HepG2 (cell line): ENCODE results near the gene ULBP2. TPM values are rescaled to one million over a fixed set of nuclear protein-coding genes. Genes with fewer than 3 reads are reported as not detected.

Experiments
- ATAC-seq: fragments of 200-7000 bp; cut with Tn5 transposase; 3 replicates; pipeline ENCODE4 v1.9.1; 2020; ENCODE audit warnings: mild to moderate bottlenecking, moderate library complexity
- BruUV-seq: library from RNA; stranded (reverse); fragments of 400-500 nt; replicated peaks from 2 replicates; lab custom pipeline; 2021; lab: Mats Ljungman, UMichigan
- CTCF ChIA-PET: fragments of 300-600 bp; formaldehyde crosslinking; extraction: SDS; loops from one replicate; lab custom pipeline; 2021; ENCODE audit warnings: low total read pairs, inconsistent platforms, low intra/inter-chr PET ratio; lab: Yijun Ruan, JAX
- POLR2A ChIA-PET: fragments of 350-600 bp; sonication (Branson Sonifier 250); formaldehyde crosslinking; loops from one replicate; lab custom pipeline; 2020; ENCODE audit warnings: antibody characterized with exemption, inconsistent platforms; lab: Yijun Ruan, JAX
- DNase-seq: peaks from one replicate; pipeline ENCODE4 v3.0.0-alpha.2; 2015; ENCODE audit warnings: low spot score
- FAIRE-seq: peaks from 3 replicates; lab custom pipeline; 2011; peaks lifted over from hg19 to GRCh38; lab: Jason Lieb, UNC
- H2AFZ ChIP-seq: one replicate; pipeline ENCODE4 v1.6.1; 2011; ENCODE audit warnings: low read length, inconsistent platforms
- H3K27ac ChIP-seq: fragments of 300-600 bp; 3 replicates; pipeline ENCODE4 v1.8.0; 2011; ENCODE audit warnings: mixed run types, mild to moderate bottlenecking, mixed read lengths, low read length, inconsistent platforms; ENCODE audit not compliant: insufficient read depth; ENCODE audit errors: extremely low read length
- H3K27me3 ChIP-seq, 2 experiments: fragments of 200-600 bp in 1 of 2; 2 replicates in 1 of 2; 3 replicates in 1 of 2; pipeline versions ENCODE4 v1.6.0 to v1.8.0; 2011; ENCODE audit warnings: low read length in 2 of 2, mild to moderate bottlenecking in 2 of 2, moderate library complexity in 2 of 2, inconsistent platforms in 1 of 2; ENCODE audit not compliant: insufficient read depth in 2 of 2, control insufficient read depth in 1 of 2
- H3K36me3 ChIP-seq, 2 experiments: fragments of 200-600 bp in 1 of 2; replicated peaks in 1 of 2; 2 replicates in 1 of 2; 3 replicates in 1 of 2; pipeline versions ENCODE4 v1.5.1 to v1.8.0; 2011; ENCODE audit warnings: low read length in 2 of 2, inconsistent platforms in 1 of 2; ENCODE audit not compliant: insufficient read depth in 2 of 2, control insufficient read depth in 1 of 2
- H3K4me1 ChIP-seq: 2 replicates; pipeline ENCODE4 v1.5.1; 2012; ENCODE audit warnings: low read length, inconsistent platforms; ENCODE audit not compliant: insufficient read depth
- H3K4me2 ChIP-seq: 2 replicates; pipeline ENCODE4 v1.6.0; 2011; ENCODE audit warnings: low read depth, low read length, inconsistent platforms
- H3K4me3 ChIP-seq, 3 experiments: fragments of 200-600 bp in 1 of 3; sonication (generic), shearing (Covaris generic) in 1 of 3; replicated peaks in 1 of 3; 2 replicates each; pipeline ENCODE4 v1.5.1; 2011 to 2016; ENCODE audit warnings: low read length in 3 of 3, inconsistent platforms in 2 of 3, low read depth in 2 of 3, mild to moderate bottlenecking in 2 of 3, control low read depth in 1 of 3, mixed read lengths in 1 of 3; ENCODE audit not compliant: insufficient read depth in 1 of 3
- H3K79me2 ChIP-seq: one replicate; pipeline ENCODE4 v1.6.1; 2011; ENCODE audit warnings: low read length, inconsistent platforms; ENCODE audit not compliant: insufficient read depth
- H3K9ac ChIP-seq: 2 replicates; pipeline ENCODE4 v1.6.0; 2011; ENCODE audit warnings: mild to moderate bottlenecking, low read depth, low read length, inconsistent platforms; ENCODE audit not compliant: insufficient read depth
- H3K9me3 ChIP-seq: 2 replicates; pipeline ENCODE4 v1.5.1; 2012; ENCODE audit warnings: mild to moderate bottlenecking, low read length
- H4K20me1 ChIP-seq: 2 replicates; pipeline ENCODE4 v1.6.0; 2011; ENCODE audit warnings: inconsistent platforms, mild to moderate bottlenecking, low read length, moderate library complexity; ENCODE audit not compliant: insufficient read depth
- CEBPG ChIP-seq: IDR thresholded peaks from 2 replicates; pipeline ENCODE4 v1.6.1; 2016
- CREB1 ChIP-seq, 2 experiments: fragments of 450-650 bp in 1 of 2; IDR thresholded peaks; 2 replicates each; pipeline ENCODE4 v1.6.1; 2016 to 2017; ENCODE audit warnings: control low read depth in 1 of 2, mild to moderate bottlenecking in 1 of 2, missing compliant biosample characterization in 1 of 2, missing genetic modification characterization in 1 of 2
- LRRFIP1 ChIP-seq: sonication (generic); formaldehyde crosslinking; conservative IDR thresholded peaks from 2 replicates; pipeline ENCODE4 v1.4.0; 2020; ENCODE audit warnings: missing genetic modification reagents
- RAD51 ChIP-seq: fragments of 450-650 bp; IDR thresholded peaks from 2 replicates; pipeline ENCODE4 v1.6.1; 2016; ENCODE audit warnings: borderline replicate concordance
- SETDB1 ChIP-seq: sonication (generic); formaldehyde crosslinking; IDR thresholded peaks from 2 replicates; pipeline ENCODE4 v1.5.1; 2020; ENCODE audit warnings: missing genetic modification reagents, mild to moderate bottlenecking, borderline replicate concordance
- SIN3B ChIP-seq: fragments of 150-350 bp; IDR thresholded peaks from 2 replicates; pipeline ENCODE4 v1.6.1; 2014; ENCODE audit warnings: low read length
- SRSF4 ChIP-seq: fragments of 200-400 bp; formaldehyde crosslinking; IDR thresholded peaks from one replicate; pipeline ENCODE4 v1.6.1; 2018; ENCODE audit warnings: mild to moderate bottlenecking, low read depth, low read length, moderate library complexity; ENCODE audit not compliant: poor library complexity, severe bottlenecking
- ZEB1 ChIP-seq: IDR thresholded peaks from 2 replicates; pipeline ENCODE4 v1.6.1; 2012; ENCODE audit warnings: mild to moderate bottlenecking, low read depth, inconsistent platforms; ENCODE audit not compliant: insufficient replicate concordance
- ZNF253 ChIP-seq: sonication (generic); formaldehyde crosslinking; IDR thresholded peaks from 2 replicates; pipeline ENCODE4 v1.8.0; 2022; ENCODE audit warnings: mild to moderate bottlenecking, missing genetic modification reagents, borderline replicate concordance
- ZNF577 ChIP-seq: sonication (generic); formaldehyde crosslinking; IDR thresholded peaks from 2 replicates; pipeline ENCODE4 v1.4.0; 2020; ENCODE audit warnings: mild to moderate bottlenecking, low read depth, missing genetic modification reagents, borderline replicate concordance
- ZNF652 ChIP-seq: IDR thresholded peaks from 2 replicates; pipeline ENCODE4 v1.6.1; 2016; ENCODE audit warnings: low read depth, borderline replicate concordance
- WGBS: methylation state at CpG from one replicate; pipeline ENCODE4 v1.1.6; 2017; ENCODE audit warnings: low lambda C conversion rate; 5-methylcytosine and 5-hydroxymethylcytosine counted together
- in situ Hi-C: cut with HindIII; loops from 2 replicates; pipeline ENCODE4 v1.10.0; 2017; ENCODE audit warnings: low pct_unique_long_range_greater_than_20kb; ENCODE audit not compliant: extremely low pct_ligation_motif_present
- intact Hi-C: fragments of 100-400 bp; cut with micrococcal nuclease; formaldehyde crosslinking; loops from one replicate; pipeline ENCODE4 v1.10.0; 2022; ENCODE audit not compliant: unreplicated experiment
- polyA plus RNA-seq, 8 experiments: library from polyadenylated mRNA; depleted of rRNA in 3 of 8; stranded (reverse) in 7 of 8; unstranded in 1 of 8; fragments of >200 nt; fragmentation: Illumina TruSeq in 4 of 8; extraction: Trizol in 4 of 8; gene quantifications; 2 replicates each; pipeline versions ENCODE4 v1.2.1 to v1.2.3, GENCODE V29; 2011 to 2016; ENCODE audit warnings: low read depth in 4 of 8, missing spikeins in 1 of 8, mixed read lengths in 1 of 8; ENCODE audit not compliant: insufficient read depth in 1 of 8
- total RNA-seq, 5 experiments: library from RNA; depleted of rRNA; stranded (reverse); fragments of >200 nt; fragmentation: Illumina TruSeq; extraction: Trizol; gene quantifications; 2 replicates each; pipeline ENCODE4 v1.2.3, GENCODE V29; 2016; ENCODE audit warnings: low read depth in 1 of 5
- TF ChIP-seq, protein P1 (sequence below): sonication (generic); formaldehyde crosslinking; IDR thresholded peaks from 2 replicates; pipeline ENCODE4 v1.8.1; 2023; ENCODE audit warnings: mild to moderate bottlenecking, moderate library complexity, missing genetic modification reagents
- TF ChIP-seq, protein P2 (sequence below): sonication (generic); formaldehyde crosslinking; IDR thresholded peaks from 2 replicates; pipeline ENCODE4 v1.4.0; 2020; ENCODE audit warnings: mild to moderate bottlenecking, missing genetic modification reagents

Gene ULBP2
- total and polyA plus RNA-seq, 2 of the 13 experiments (the other 11 are each of a cell fraction or from before 2014, with no cell fraction given): not detected

- H3K9ac ChIP-seq: no peak overlapping the region
- H3K4me3 ChIP-seq: no peak overlapping the region
- POLR2A ChIA-PET: no interaction called here
- CTCF ChIA-PET: no interaction called here
- WGBS: 62% methylated on average over 23 of the region's 23 CpGs
- peaks cover 12% of the 10 kb centered on the region for H3K9me3 ChIP-seq
- H3K27me3 ChIP-seq: peaks cover 5 to 27% of the 10 kb centered on the region in 2 experiments; a peak in 2 of 5 replicates
- H3K27ac ChIP-seq: no peak overlapping the region
- H3K36me3 ChIP-seq: no peaks in the 10 kb centered on the region
- in situ Hi-C loops (no loop called here), intact Hi-C loops (no loop called here)
- TF ChIP-seq ZNF253 (CRISPR knock-in tag) (no peak), CREB1 (IDR thresholded peaks at IDR 0.05) (no peak), CREB1 (CRISPR knock-in tag; IDR thresholded peaks at IDR 0.05) (no peak), ZNF652 (CRISPR knock-in tag) (no peak), SRSF4 (no peak), ZNF577 (CRISPR knock-in tag) (no peak), SIN3B (no peak), ZEB1 (no peak), CEBPG (CRISPR knock-in tag) (no peak), RAD51 (no peak), LRRFIP1 (CRISPR knock-in tag) (no peak), SETDB1 (CRISPR knock-in tag) (no peak)
- TF ChIP-seq, protein P1, sequence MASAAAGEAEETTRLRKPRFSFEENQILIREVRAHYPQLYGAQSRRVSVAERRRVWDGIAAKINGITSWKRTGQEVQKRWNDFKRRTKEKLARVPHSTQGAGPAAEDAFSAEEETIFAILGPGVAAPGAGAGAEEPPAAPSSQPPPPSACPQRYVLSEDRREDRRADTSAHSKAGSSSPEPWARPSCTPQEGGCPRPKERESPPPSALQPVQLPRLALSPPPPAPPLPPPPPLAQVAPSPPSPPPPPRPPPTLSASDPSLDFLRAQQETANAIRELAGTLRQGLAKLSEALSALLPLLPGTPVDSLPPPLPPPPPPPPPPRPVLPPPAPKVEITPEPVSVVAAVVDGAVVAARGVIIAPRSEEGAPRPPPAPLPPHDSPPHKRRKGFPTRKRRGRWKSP (CRISPR knock-in tag): no peak
- TF ChIP-seq, protein P2, sequence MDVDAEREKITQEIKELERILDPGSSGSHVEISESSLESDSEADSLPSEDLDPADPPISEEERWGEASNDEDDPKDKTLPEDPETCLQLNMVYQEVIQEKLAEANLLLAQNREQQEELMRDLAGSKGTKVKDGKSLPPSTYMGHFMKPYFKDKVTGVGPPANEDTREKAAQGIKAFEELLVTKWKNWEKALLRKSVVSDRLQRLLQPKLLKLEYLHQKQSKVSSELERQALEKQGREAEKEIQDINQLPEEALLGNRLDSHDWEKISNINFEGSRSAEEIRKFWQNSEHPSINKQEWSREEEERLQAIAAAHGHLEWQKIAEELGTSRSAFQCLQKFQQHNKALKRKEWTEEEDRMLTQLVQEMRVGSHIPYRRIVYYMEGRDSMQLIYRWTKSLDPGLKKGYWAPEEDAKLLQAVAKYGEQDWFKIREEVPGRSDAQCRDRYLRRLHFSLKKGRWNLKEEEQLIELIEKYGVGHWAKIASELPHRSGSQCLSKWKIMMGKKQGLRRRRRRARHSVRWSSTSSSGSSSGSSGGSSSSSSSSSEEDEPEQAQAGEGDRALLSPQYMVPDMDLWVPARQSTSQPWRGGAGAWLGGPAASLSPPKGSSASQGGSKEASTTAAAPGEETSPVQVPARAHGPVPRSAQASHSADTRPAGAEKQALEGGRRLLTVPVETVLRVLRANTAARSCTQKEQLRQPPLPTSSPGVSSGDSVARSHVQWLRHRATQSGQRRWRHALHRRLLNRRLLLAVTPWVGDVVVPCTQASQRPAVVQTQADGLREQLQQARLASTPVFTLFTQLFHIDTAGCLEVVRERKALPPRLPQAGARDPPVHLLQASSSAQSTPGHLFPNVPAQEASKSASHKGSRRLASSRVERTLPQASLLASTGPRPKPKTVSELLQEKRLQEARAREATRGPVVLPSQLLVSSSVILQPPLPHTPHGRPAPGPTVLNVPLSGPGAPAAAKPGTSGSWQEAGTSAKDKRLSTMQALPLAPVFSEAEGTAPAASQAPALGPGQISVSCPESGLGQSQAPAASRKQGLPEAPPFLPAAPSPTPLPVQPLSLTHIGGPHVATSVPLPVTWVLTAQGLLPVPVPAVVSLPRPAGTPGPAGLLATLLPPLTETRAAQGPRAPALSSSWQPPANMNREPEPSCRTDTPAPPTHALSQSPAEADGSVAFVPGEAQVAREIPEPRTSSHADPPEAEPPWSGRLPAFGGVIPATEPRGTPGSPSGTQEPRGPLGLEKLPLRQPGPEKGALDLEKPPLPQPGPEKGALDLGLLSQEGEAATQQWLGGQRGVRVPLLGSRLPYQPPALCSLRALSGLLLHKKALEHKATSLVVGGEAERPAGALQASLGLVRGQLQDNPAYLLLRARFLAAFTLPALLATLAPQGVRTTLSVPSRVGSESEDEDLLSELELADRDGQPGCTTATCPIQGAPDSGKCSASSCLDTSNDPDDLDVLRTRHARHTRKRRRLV (CRISPR knock-in tag): no peak
- TF ChIP-seq, all 625 proteins: peak for 0
- ATAC-seq (no peak), DNase-seq (no peak), FAIRE-seq (no peak)
- Histone ChIP-seq H2AFZ (no peak overlapping the region), H3K79me2 (no peaks in the 10 kb centered on the region), H3K4me2 (no peak overlapping the region), H4K20me1 (no peaks in the 10 kb centered on the region), H3K4me1 (no peaks in the 10 kb centered on the region)
- no TSS peak for BruUV-seq
These were observed 31.1 kb upstream of the ULBP2 start for GRCh38 chr6:149910721-149911151.
